Uterus (tissue), 4 donors: ENCODE measurements around the gene CYP26C1. TPM values are rescaled to one million over a fixed set of nuclear protein-coding genes. Genes with fewer than 3 reads are reported as not detected.

Source experiments
- DNase-seq, 2 donors: peaks; one replicate each; pipeline ENCODE4 v3.0.0-alpha.2; 2019 to 2020
- H3K27ac ChIP-seq, 2 donors: fragments of 200-600 bp; sonication (generic); 1 replicate in 1 of 2; 2 replicates in 1 of 2; pipeline ENCODE4 v1.5.1; 2016 to 2018
- H3K27me3 ChIP-seq, 2 donors: fragments of 200-600 bp; sonication (generic); one replicate each; pipeline ENCODE4 v1.5.1; 2018 to 2019; ENCODE audit warnings: control low read depth in 1 of 2
- H3K36me3 ChIP-seq, 2 donors: fragments of 200-600 bp; sonication (generic); one replicate each; pipeline ENCODE4 v1.5.1; 2019; ENCODE audit warnings: control low read depth in 1 of 2
- H3K4me1 ChIP-seq, 2 donors: fragments of 200-600 bp; sonication (generic); one replicate each; pipeline ENCODE4 v1.5.1; 2018 to 2019; ENCODE audit warnings: control low read depth in 1 of 2
- H3K4me3 ChIP-seq, 2 donors: fragments of 200-600 bp; sonication (generic); 1 replicate in 1 of 2; 2 replicates in 1 of 2; pipeline ENCODE4 v1.5.1; 2018 to 2019; ENCODE audit warnings: mild to moderate bottlenecking in 1 of 2
- H3K9me3 ChIP-seq, 2 donors: fragments of 200-600 bp; sonication (generic); one replicate each; pipeline ENCODE4 v1.5.1; 2019; ENCODE audit warnings: control low read depth in 1 of 2
- CTCF ChIP-seq, 4 experiments: fragments of 200-600 bp in 2 of 4; fragments of 450-650 bp in 2 of 4; sonication (generic) in 2 of 4; IDR thresholded peaks; one replicate each; pipeline ENCODE4 v1.5.1; 2016 to 2019; ENCODE audit warnings: antibody characterized with exemption in 4 of 4, mild to moderate bottlenecking in 2 of 4, moderate library complexity in 1 of 4
- POLR2A ChIP-seq, 2 donors: fragments of 450-650 bp; IDR thresholded peaks; one replicate each; pipeline ENCODE4 v1.6.1; 2016; ENCODE audit warnings: antibody characterized with exemption in 2 of 2, mild to moderate bottlenecking in 1 of 2, moderate library complexity in 1 of 2
- intact Hi-C: fragments of 100-400 bp; cut with DNase I; formaldehyde crosslinking; loops from one replicate; pipeline ENCODE4 v1.15.1; 2023; ENCODE audit warnings: low total_unique reads
- total RNA-seq, 4 donors: library from RNA; depleted of rRNA in 3 of 4; stranded (reverse); fragments of >200 nt in 3 of 4; gene quantifications; one replicate each; pipeline versions ENCODE4 v1.1.0 to v1.2.4, GENCODE V29; 2014 to 2023
- donor health status: DM: yes; HTN: yes; CAD: no.

The CYP26C1 gene
- total RNA-seq, 4 donors from 2014 or later: 0.15 to 0.41 TPM; not detected in 2

GRCh38 chr10:93090619-93091018, 30.0 kb downstream of the CYP26C1 start:
- Histone ChIP-seq H3K9me3 (no peaks in the 10 kb centered on the region), H3K27me3 (no peaks in the 10 kb centered on the region), H3K36me3 (no peaks in the 10 kb centered on the region), H3K27ac (no peak overlapping the region), H3K4me3 (no peak overlapping the region), H3K4me1 (no peaks in the 10 kb centered on the region)
- no peak for TF ChIP-seq CTCF (IDR thresholded peaks at IDR 0.05)
- TF ChIP-seq POLR2A (IDR thresholded peaks at IDR 0.05): no peak
- DNase-seq: no peak
- intact Hi-C loops: no loop called here

- Histone ChIP-seq H3K27ac (no peak overlapping the region), H3K36me3 (no peaks in the 10 kb centered on the region), H3K4me1 (no peaks in the 10 kb centered on the region), H3K27me3 (no peaks in the 10 kb centered on the region), H3K4me3 (no peak overlapping the region), H3K9me3 (no peaks in the 10 kb centered on the region)
- intact Hi-C loops: no loop called here
- DNase-seq: no peak
- TF ChIP-seq CTCF (IDR thresholded peaks at IDR 0.05) (no peak), POLR2A (IDR thresholded peaks at IDR 0.05) (no peak)
These were observed 31.4 kb downstream of the CYP26C1 start for GRCh38 chr10:93091960-93092359.

GRCh38 chr10:93095225-93095624, 34.6 kb downstream of the CYP26C1 start:
- Histone ChIP-seq H3K27ac (no peak overlapping the region), H3K4me3 (no peak overlapping the region), H3K9me3 (no peaks in the 10 kb centered on the region), H3K36me3 (no peaks in the 10 kb centered on the region), H3K4me1 (no peaks in the 10 kb centered on the region), H3K27me3 (no peaks in the 10 kb centered on the region)
- TF ChIP-seq POLR2A (IDR thresholded peaks at IDR 0.05) (no peak), CTCF (IDR thresholded peaks at IDR 0.05) (no peak)
- no peak for DNase-seq
- intact Hi-C loops: no loop called here

- Histone ChIP-seq H3K36me3 (no peaks in the 10 kb centered on the region), H3K27me3 (no peaks in the 10 kb centered on the region), H3K4me1 (no peaks in the 10 kb centered on the region), H3K4me3 (no peak overlapping the region), H3K27ac (no peak overlapping the region), H3K9me3 (no peaks in the 10 kb centered on the region)
- intact Hi-C loops: no loop called here
- TF ChIP-seq POLR2A (IDR thresholded peaks at IDR 0.05) (no peak), CTCF (IDR thresholded peaks at IDR 0.05) (no peak)
- DNase-seq: no peak
These were observed 36.3 kb downstream of the CYP26C1 start for GRCh38 chr10:93096901-93097300.

- H3K36me3 ChIP-seq: no peaks in the 10 kb centered on the region
- H3K4me1 ChIP-seq: no peaks in the 10 kb centered on the region
- H3K4me3 ChIP-seq: no peak overlapping the region
- H3K9me3 ChIP-seq: no peaks in the 10 kb centered on the region
- no peak for TF ChIP-seq POLR2A (IDR thresholded peaks at IDR 0.05)
- no peak for TF ChIP-seq CTCF (IDR thresholded peaks at IDR 0.05)
- H3K27ac ChIP-seq: no peak overlapping the region
- intact Hi-C loops: no loop called here
- H3K27me3 ChIP-seq: no peaks in the 10 kb centered on the region
- DNase-seq: no peak
These were observed 36.8 kb downstream of the CYP26C1 start for GRCh38 chr10:93097386-93097785.
